ENCODE measurements around the gene TMEM200A. TPM values are rescaled to one million over a fixed set of nuclear protein-coding genes. Genes with fewer than 3 reads are reported as not detected.

The TMEM200A gene
- total and polyA plus RNA-seq, 2 of the 8 experiments (the other 6 are each of a cell fraction or from before 2014, with no cell fraction given): 6.2 to 13.9 TPM

DNA sequence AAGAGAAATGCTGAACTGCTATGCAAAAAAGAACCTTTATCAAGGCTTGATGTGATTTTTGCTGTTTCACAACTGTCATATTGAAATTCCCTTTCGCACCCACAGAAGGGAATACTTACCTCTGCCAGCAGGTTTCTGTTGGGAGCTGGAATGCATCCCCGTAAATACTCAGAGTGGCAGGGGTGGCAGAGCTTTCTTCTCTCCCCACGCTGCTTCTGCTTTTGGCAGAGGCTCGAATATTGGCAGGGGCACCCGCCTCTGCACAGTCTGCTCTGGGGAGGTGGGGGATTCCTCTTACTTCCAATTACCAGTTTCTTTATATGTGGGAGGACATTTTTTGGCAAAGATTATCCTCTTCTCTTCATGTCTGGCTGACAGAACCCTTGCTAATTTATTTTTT lies 28.4 kb downstream of the TMEM200A start:
- H2BK15ac ChIP-seq (ENCODE audit: low read length): no peak overlapping the region
- POLR2A ChIA-PET (ENCODE audit: partially characterized antibody): no interaction called here
- CTCF ChIA-PET (ENCODE audit: partially characterized antibody): interaction anchor here (0.9 to 1.2 kb wide), 2 partner anchors 11 to 30 kb away, joined by 3 to 5 read pairs; no protein-coding TSS in a partner anchor

More for the DNA sequence above, 28.4 kb downstream of the TMEM200A start:
- no peak for DNase-seq (ENCODE audit: low read depth in 1 of 2, low spot score in 2 of 2)
- Histone ChIP-seq H3K9me3 (ENCODE audit: insufficient read depth in 2 of 2, low read depth in 1 of 2, low read length in 1 of 2) (no peaks in the 10 kb centered on the region), H3K18ac (ENCODE audit: extremely low read depth, low read length) (no peak overlapping the region), H3K14ac (ENCODE audit: insufficient read length) (no peak overlapping the region), H3K56ac (replicated peaks; ENCODE audit: insufficient read length, low read depth, low read length) (no peak overlapping the region), H3K23me2 (ENCODE audit: low read depth, low read length) (no peaks in the 10 kb centered on the region), H3K23ac (ENCODE audit: insufficient read length) (no peak overlapping the region), H2BK12ac (ENCODE audit: low read depth, low read length) (no peak overlapping the region), H2BK20ac (ENCODE audit: low read length) (no peak overlapping the region), H2AFZ (ENCODE audit: low read length) (no peak overlapping the region), H3K9ac (replicated peaks in 1 of 4; ENCODE audit: extremely low read depth in 1 of 4, low read depth in 3 of 4, low read length in 3 of 4) (no peak overlapping the region), H4K8ac (ENCODE audit: extremely low read depth, insufficient read depth, low read length) (no peak overlapping the region), H4K20me1 (replicated peaks in 1 of 2; ENCODE audit: control insufficient read depth in 1 of 2, insufficient read depth in 2 of 2, low read length in 2 of 2) (peaks cover 0 to 2% of the 10 kb centered on the region in 2 experiments), H3K4me1 (replicated peaks in 1 of 4; ENCODE audit: control insufficient read depth in 3 of 4, insufficient read depth in 4 of 4, low read length in 3 of 4) (peaks cover 2 to 5% (median 5%) of the 10 kb centered on the region in 4 experiments; a peak in 6 of 7 replicates), H3K27ac (ENCODE audit: low read depth, low read length) (no peak overlapping the region), H2BK120ac (replicated peaks; ENCODE audit: low read depth, low read length) (no peak overlapping the region), H2BK5ac (ENCODE audit: low read depth, low read length) (no peak overlapping the region), H3K79me1 (ENCODE audit: low read depth, low read length) (no peaks in the 10 kb centered on the region), H3K79me2 (ENCODE audit: control insufficient read depth in 1 of 2, insufficient read depth in 2 of 2, low read length in 2 of 2) (no peaks in the 10 kb centered on the region; a peak in 1 of 4 replicates), H3K4ac (replicated peaks; ENCODE audit: insufficient read length, low read depth, low read length) (no peak overlapping the region), H3K36me3 (ENCODE audit: control insufficient read depth in 2 of 4, insufficient read depth in 4 of 4, low read length in 3 of 4) (no peaks in the 10 kb centered on the region; a peak in 1 of 8 replicates), H4K5ac (ENCODE audit: insufficient read length, low read depth, low read length) (no peak overlapping the region), H4K91ac (replicated peaks; ENCODE audit: insufficient read length, low read length) (no peak overlapping the region), H2AK5ac (ENCODE audit: low read depth, low read length) (no peak overlapping the region), H3K4me2 (ENCODE audit: insufficient read depth in 1 of 2, low read depth in 2 of 2, low read length in 2 of 2) (no peak overlapping the region), H3K27me3 (replicated peaks in 1 of 4; ENCODE audit: control insufficient read depth in 3 of 4, extremely low read depth in 1 of 4, insufficient read depth in 3 of 4, low read length in 3 of 4) (no peaks in the 10 kb centered on the region), H3K4me3 (ENCODE audit: extremely low read depth in 1 of 4, insufficient read depth in 2 of 4, low read depth in 3 of 4, low read length in 4 of 4) (no peak overlapping the region)
- WGBS, 2 experiments (ENCODE audit: extremely low coverage in 1 of 2, insufficient coverage in 1 of 2, insufficient read length in 1 of 2, insufficient replicate concordance in 2 of 2, low coverage in 1 of 2, low lambda C conversion rate in 2 of 2, missing lambda C conversion rate in 1 of 2): 88% methylated on average over 5 of the region's 5 CpGs; no CpG with 5 or more reads in 1 of the 2 experiments
- TF ChIP-seq RBBP5 (IDR thresholded peaks at IDR 0.05; ENCODE audit: borderline replicate concordance, low read depth, low read length) (no peak), CBX8 (IDR thresholded peaks at IDR 0.05; ENCODE audit: borderline replicate concordance, low read depth, low read length) (no peak), EGR1 (IDR thresholded peaks at IDR 0.05; ENCODE audit: borderline replicate concordance, low read depth, low read length) (no peak), E2F6 (IDR thresholded peaks at IDR 0.05) (no peak), CEBPB (IDR thresholded peaks at IDR 0.05; ENCODE audit: low read depth, low read length) (no peak)
- no peak for FAIRE-seq
